IMR-90 (cell line): ENCODE data around the gene RAP1A. TPM values are rescaled to one million over a fixed set of nuclear protein-coding genes. Genes with fewer than 3 reads are reported as not detected.

ENCODE experiments used
- ATAC-seq: fragments of 200-7000 bp; cut with Tn5 transposase; 2 replicates; pipeline ENCODE4 v1.9.1; 2020; ENCODE audit warnings: low read depth, mild to moderate bottlenecking, moderate library complexity
- BruUV-seq: library from RNA; stranded (reverse); fragments of 400-500 nt; replicated peaks from 2 replicates; lab custom pipeline; 2021; lab: Mats Ljungman, UMichigan
- CTCF ChIA-PET: fragments of 300-600 bp; formaldehyde crosslinking; extraction: SDS; loops from one replicate; lab custom pipeline; 2021; ENCODE audit warnings: antibody characterized with exemption; lab: Yijun Ruan, JAX
- POLR2A ChIA-PET: fragments of 300-600 bp; sonication (Branson Sonifier 250); formaldehyde crosslinking; loops from one replicate; lab custom pipeline; 2022; ENCODE audit warnings: antibody characterized with exemption; ENCODE audit not compliant: unreplicated experiment; lab: Charles Lee
- DNase-seq: peaks from one replicate; pipeline ENCODE4 v3.0.0; 2013
- H2AFZ ChIP-seq: replicated peaks from 2 replicates; pipeline ENCODE3; 2013; ENCODE audit warnings: low read length, mild to moderate bottlenecking; ENCODE audit not compliant: poor library complexity
- H2AK5ac ChIP-seq: 2 replicates; pipeline ENCODE4 v1.6.1; 2013; ENCODE audit warnings: low read depth, low read length, inconsistent platforms
- H2AK9ac ChIP-seq: replicated peaks from 2 replicates; pipeline ENCODE3; 2013; ENCODE audit warnings: mild to moderate bottlenecking, low read depth, low read length, moderate library complexity; ENCODE audit not compliant: poor library complexity
- H2BK120ac ChIP-seq: 2 replicates; pipeline ENCODE4 v1.6.1; 2013; ENCODE audit warnings: low read depth, low read length, inconsistent platforms
- H2BK15ac ChIP-seq: 3 replicates; pipeline ENCODE4 v1.6.1; 2013; ENCODE audit warnings: low read depth, low read length, inconsistent platforms
- H2BK20ac ChIP-seq: 2 replicates; pipeline ENCODE4 v1.6.1; 2013; ENCODE audit warnings: low read depth, mild to moderate bottlenecking, inconsistent platforms, low read length, moderate library complexity
- H2BK5ac ChIP-seq: 2 replicates; pipeline ENCODE4 v1.6.1; 2013; ENCODE audit warnings: mild to moderate bottlenecking, low read depth, low read length, inconsistent platforms; ENCODE audit not compliant: poor library complexity, severe bottlenecking
- H3K14ac ChIP-seq: replicated peaks from 2 replicates; pipeline ENCODE4 v1.6.1; 2013; ENCODE audit warnings: low read depth, low read length, inconsistent platforms
- H3K18ac ChIP-seq: 2 replicates; pipeline ENCODE4 v1.6.1; 2013; ENCODE audit warnings: low read depth, low read length, control low read depth
- H3K23ac ChIP-seq: 2 replicates; pipeline ENCODE4 v1.6.1; 2013; ENCODE audit warnings: low read depth, low read length, inconsistent platforms
- H3K27ac ChIP-seq: 2 replicates; pipeline ENCODE4 v1.5.1; 2013; ENCODE audit warnings: mild to moderate bottlenecking, control low read depth, low read length; ENCODE audit not compliant: insufficient read depth
- H3K27me3 ChIP-seq: 2 replicates; pipeline ENCODE4 v1.6.1; 2013; ENCODE audit warnings: low read length; ENCODE audit not compliant: control insufficient read depth, insufficient read depth
- H3K36me3 ChIP-seq: 2 replicates; pipeline ENCODE4 v1.6.1; 2013; ENCODE audit warnings: low read length, mixed read lengths; ENCODE audit not compliant: control insufficient read depth, insufficient read depth
- H3K4ac ChIP-seq: 2 replicates; pipeline ENCODE4 v1.6.1; 2013; ENCODE audit warnings: low read depth, low read length, inconsistent platforms
- H3K4me1 ChIP-seq: 2 replicates; pipeline ENCODE4 v1.6.1; 2013; ENCODE audit warnings: low read length, mixed read lengths; ENCODE audit not compliant: control insufficient read depth, insufficient read depth
- H3K4me2 ChIP-seq: 2 replicates; pipeline ENCODE4 v1.6.1; 2013; ENCODE audit warnings: low read depth, mild to moderate bottlenecking, control low read depth, low read length, moderate library complexity
- H3K4me3 ChIP-seq: 2 replicates; pipeline ENCODE4 v1.5.1; 2013; ENCODE audit warnings: low read depth, mild to moderate bottlenecking, control low read depth, low read length, moderate library complexity; ENCODE audit not compliant: insufficient read depth
- H3K56ac ChIP-seq: 2 replicates; pipeline ENCODE4 v1.6.1; 2013; ENCODE audit warnings: low read length, inconsistent platforms; ENCODE audit not compliant: insufficient read depth; ENCODE audit errors: extremely low read depth
- H3K79me1 ChIP-seq, 2 experiments: 2 replicates each; pipeline ENCODE4 v1.6.1; 2013; ENCODE audit warnings: low read length in 2 of 2, inconsistent platforms in 1 of 2, low read depth in 1 of 2
- H3K9ac ChIP-seq: 2 replicates; pipeline ENCODE4 v1.6.1; 2013; ENCODE audit warnings: low read depth, low read length, control low read depth
- H3K9me1 ChIP-seq: 2 replicates; pipeline ENCODE4 v1.6.1; 2013; ENCODE audit warnings: low read length, inconsistent platforms; ENCODE audit not compliant: insufficient read depth
- H3K9me3 ChIP-seq: 2 replicates; pipeline ENCODE4 v1.6.1; 2013; ENCODE audit warnings: low read length; ENCODE audit not compliant: control insufficient read depth, insufficient read depth
- H4K20me1 ChIP-seq: 2 replicates; pipeline ENCODE4 v1.6.1; 2013; ENCODE audit warnings: low read length, inconsistent platforms; ENCODE audit not compliant: insufficient read depth
- H4K5ac ChIP-seq: 2 replicates; pipeline ENCODE4 v1.6.1; 2013; ENCODE audit warnings: mild to moderate bottlenecking, low read depth, low read length, control low read depth
- H4K8ac ChIP-seq, 2 experiments: 2 replicates each; pipeline ENCODE4 v1.6.1; 2013; ENCODE audit warnings: low read depth in 2 of 2, low read length in 2 of 2, control low read depth in 1 of 2, inconsistent platforms in 1 of 2
- H4K91ac ChIP-seq: 2 replicates; pipeline ENCODE4 v1.6.1; 2013; ENCODE audit warnings: low read depth, low read length, inconsistent platforms; ENCODE audit not compliant: insufficient read depth
- BHLHE40 ChIP-seq: fragments of 150-350 bp; IDR thresholded peaks from 2 replicates; pipeline ENCODE4 v1.6.1; 2016; ENCODE audit warnings: mild to moderate bottlenecking, low read depth, low read length
- CEBPB ChIP-seq: IDR thresholded peaks from 2 replicates; pipeline ENCODE4 v1.6.1; 2012; ENCODE audit warnings: low read depth, low read length, improper control_type of control experiment
- CHD1 ChIP-seq: IDR thresholded peaks from 2 replicates; pipeline ENCODE4 v1.6.1; 2012; ENCODE audit warnings: low read depth, low read length, improper control_type of control experiment
- ELK1 ChIP-seq: fragments of 150-350 bp; IDR thresholded peaks from 2 replicates; pipeline ENCODE4 v1.6.1; 2016; ENCODE audit warnings: low read depth, mild to moderate bottlenecking, low read length, moderate library complexity, borderline replicate concordance
- FOS ChIP-seq: fragments of 150-350 bp; IDR thresholded peaks from 2 replicates; pipeline ENCODE4 v1.6.1; 2016; ENCODE audit warnings: low read depth, low read length
- MAFK ChIP-seq: IDR thresholded peaks from 2 replicates; pipeline ENCODE4 v1.6.1; 2012; ENCODE audit warnings: low read depth, low read length, improper control_type of control experiment
- MAZ ChIP-seq: IDR thresholded peaks from 2 replicates; pipeline ENCODE4 v1.6.1; 2012; ENCODE audit warnings: low read depth, mild to moderate bottlenecking, low read length, improper control_type of control experiment, moderate library complexity, borderline replicate concordance
- MXI1 ChIP-seq: IDR thresholded peaks from 2 replicates; pipeline ENCODE4 v1.6.1; 2012; ENCODE audit warnings: low read depth, mild to moderate bottlenecking, low read length, moderate library complexity, borderline replicate concordance
- POLR2A ChIP-seq: IDR thresholded peaks from 2 replicates; pipeline ENCODE4 v1.6.1; 2012; ENCODE audit warnings: mild to moderate bottlenecking, low read depth, low read length
- RAD21 ChIP-seq: IDR thresholded peaks from 2 replicates; pipeline ENCODE4 v1.6.1; 2012; ENCODE audit warnings: low read length, improper control_type of control experiment
- RCOR1 ChIP-seq: IDR thresholded peaks from 2 replicates; pipeline ENCODE4 v1.6.1; 2012; ENCODE audit warnings: mild to moderate bottlenecking, low read length, improper control_type of control experiment; ENCODE audit not compliant: insufficient replicate concordance
- RFX5 ChIP-seq: IDR thresholded peaks from 2 replicates; pipeline ENCODE4 v1.8.0; 2012; ENCODE audit warnings: low read depth, mild to moderate bottlenecking, low read length, moderate library complexity
- SMC3 ChIP-seq: fragments of 150-350 bp; IDR thresholded peaks from 2 replicates; pipeline ENCODE4 v1.6.1; 2016; ENCODE audit warnings: low read depth, mild to moderate bottlenecking, antibody characterized with exemption, low read length, moderate library complexity
- USF2 ChIP-seq: fragments of 150-350 bp; IDR thresholded peaks from 2 replicates; pipeline ENCODE4 v1.6.1; 2017; ENCODE audit warnings: mild to moderate bottlenecking, antibody characterized with exemption, low read length, low read depth
- WGBS, 2 experiments: methylation state at CpG; one replicate each; pipeline versions ENCODE4 v1.1.5 to v1.1.7; 2013; ENCODE audit warnings: missing lambda C conversion rate in 2 of 2; ENCODE audit not compliant: insufficient read length in 1 of 2; ENCODE audit errors: extremely low coverage in 2 of 2; 5-methylcytosine and 5-hydroxymethylcytosine counted together
- dilution Hi-C: fragments of 300-500 bp; cut with HindIII; formaldehyde crosslinking; loops from one replicate; pipeline ENCODE4 v1.14.3; 2018; ENCODE audit warnings: low sequenced_read_pairs; ENCODE audit not compliant: unreplicated experiment
- in situ Hi-C: fragments of 300-500 bp; cut with MboI; formaldehyde crosslinking; loops from 3 replicates; pipeline ENCODE4 v1.14.3; 2019; ENCODE audit warnings: low sequenced_read_pairs, inconsistent platforms, mixed read lengths
- intact Hi-C: fragments of 100-400 bp; cut with micrococcal nuclease; formaldehyde crosslinking; loops from 2 replicates; pipeline ENCODE4 v1.10.0; 2022
- polyA plus RNA-seq, 3 experiments: library from polyadenylated mRNA; depleted of rRNA; stranded (reverse); fragments of >200 nt; gene quantifications; 2 replicates each; pipeline ENCODE4 v1.2.3, GENCODE V29; 2012; ENCODE audit warnings: low replicate concordance in 1 of 3
- total RNA-seq: library from RNA; depleted of rRNA; stranded (reverse); fragments of >200 nt; gene quantifications from 2 replicates; pipeline ENCODE4 v1.2.3, GENCODE V29; 2012

Gene RAP1A
- total and polyA plus RNA-seq, 2 of the 4 experiments (the other 2 are of a cell fraction) = 18.1 to 43.6 TPM

GRCh38 chr1:111587509-111588174 lies 31.9 kb upstream of the RAP1A start:
- Histone ChIP-seq H4K5ac (no peak overlapping the region), H2BK120ac (no peak overlapping the region), H3K9ac (no peak overlapping the region), H3K9me3 (no peaks in the 10 kb centered on the region), H3K27me3 (no peaks in the 10 kb centered on the region; the same call in 1 of the 2 replicates), H3K79me1 (no peaks in the 10 kb centered on the region), H3K14ac (no peak overlapping the region), H3K36me3 (no peaks in the 10 kb centered on the region), H4K20me1 (no peaks in the 10 kb centered on the region), H3K4me1 (peaks cover 6% of the 10 kb centered on the region), H2AK5ac (no peak overlapping the region), H3K4me3 (no peak overlapping the region), H2BK20ac (no peak overlapping the region), H4K91ac (no peak overlapping the region), H2BK5ac (no peak overlapping the region), H3K18ac (no peak overlapping the region), H3K23ac (no peak overlapping the region), H2AFZ (no peak overlapping the region), H3K4me2 (no peak overlapping the region), H2BK15ac (no peak overlapping the region), H4K8ac (no peak overlapping the region), H3K56ac (no peak overlapping the region), H3K9me1 (peaks cover 5% of the 10 kb centered on the region; the same call in 1 of the 2 replicates), H2AK9ac (no peak overlapping the region), H3K27ac (no peak overlapping the region), H3K4ac (no peak overlapping the region)
- no TSS peak for BruUV-seq
- ATAC-seq (no peak), DNase-seq (no peak)
- TF ChIP-seq CHD1 = no peak
- TF ChIP-seq MXI1 = no peak
- no peak for TF ChIP-seq RFX5
- TF ChIP-seq MAZ = no peak
- TF ChIP-seq USF2 = no peak
- no peak for TF ChIP-seq ELK1
- TF ChIP-seq FOS = no peak
- no peak for TF ChIP-seq SMC3
- no peak for TF ChIP-seq CEBPB
- no peak for TF ChIP-seq MAFK
- no peak for TF ChIP-seq RAD21
- TF ChIP-seq RCOR1 = no peak
- TF ChIP-seq POLR2A = no peak
- TF ChIP-seq BHLHE40 = no peak
- dilution Hi-C loops = no loop called here
- WGBS, 2 experiments = 49 to 100% methylated on average over 1 to 4 of the region's 4 CpGs
- POLR2A ChIA-PET = no interaction called here
- in situ Hi-C loops = no loop called here
- CTCF ChIA-PET = interaction anchor here (1.1 kb wide), 1 partner anchor 81 kb away, joined by 3 read pairs; no protein-coding TSS in a partner anchor
- intact Hi-C loops = no loop called here
